ENCODE results near the gene EWSR1.

The EWSR1 gene

DNA sequence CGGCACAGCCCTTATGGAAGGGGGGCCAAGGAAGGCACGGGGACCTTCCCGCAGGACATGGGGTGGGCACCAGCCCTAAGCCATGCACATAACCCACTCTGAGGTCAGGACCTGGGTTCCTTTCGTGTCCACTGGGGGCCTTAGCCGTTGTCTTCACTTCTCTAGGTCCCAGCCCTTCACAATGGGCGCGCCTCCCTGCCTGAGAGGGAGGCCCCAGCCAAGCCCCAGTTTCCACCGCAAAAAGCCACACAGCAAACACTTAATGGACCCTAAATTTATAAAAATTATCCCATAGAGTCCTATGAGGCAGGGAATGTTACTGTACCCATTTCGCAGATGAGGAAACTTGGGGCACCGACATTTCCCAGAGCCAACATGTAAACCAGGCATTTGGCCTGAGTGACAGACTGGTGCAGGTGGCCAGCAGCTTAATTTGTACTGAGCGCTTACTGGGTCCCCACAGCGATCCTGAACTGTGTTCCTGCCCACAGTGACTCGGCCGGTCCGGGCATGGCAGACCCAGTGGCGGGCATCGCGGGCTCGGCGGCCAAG, 39.6 kb downstream of the EWSR1 start:
- no peak for DNase-seq

GRCh38 chr22:29308148-29308790, 40.2 kb downstream of the EWSR1 start:
- DNase-seq = no peak

GRCh38 chr22:29308791-29309262, 40.8 kb downstream of the EWSR1 start:
- peak; percentile 30 for DNase-seq

DNA sequence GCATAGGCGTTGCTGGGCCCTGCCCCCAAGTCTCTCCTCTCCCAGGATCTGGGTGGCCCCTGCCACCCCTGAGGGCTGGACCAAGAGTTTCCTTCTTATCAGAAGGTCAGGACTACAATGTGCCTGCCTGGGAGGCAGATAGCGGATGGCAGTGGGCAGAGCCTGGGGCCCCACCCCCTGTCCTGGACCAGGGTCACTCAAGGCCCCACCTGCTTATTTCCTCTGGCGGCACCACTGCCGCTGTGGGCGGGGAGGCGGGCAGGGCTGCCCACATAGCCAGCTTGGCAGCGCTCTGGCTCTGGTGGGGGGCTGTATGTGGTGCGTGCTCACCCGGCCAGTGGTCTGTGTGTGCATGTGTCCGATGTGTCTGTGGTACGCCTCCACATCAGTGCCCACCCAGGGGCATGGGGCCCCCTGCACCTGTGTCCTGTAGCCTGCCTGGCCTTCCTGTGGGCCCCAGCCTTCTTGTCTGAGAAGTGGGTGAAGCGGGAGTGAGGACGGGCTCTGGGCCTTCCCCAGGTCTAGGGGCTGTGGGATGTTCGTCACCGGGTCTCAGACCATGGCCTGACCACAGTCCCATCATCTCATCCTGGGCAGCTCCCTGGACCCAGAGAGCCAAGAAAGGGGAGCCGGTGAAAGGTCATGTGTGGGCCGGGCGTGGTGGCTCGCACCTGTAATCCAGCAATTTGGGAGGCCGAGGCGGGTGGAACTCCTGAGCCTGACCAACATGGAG, 41.4 kb downstream of the EWSR1 start:
- DNase-seq = no peak

DNA sequence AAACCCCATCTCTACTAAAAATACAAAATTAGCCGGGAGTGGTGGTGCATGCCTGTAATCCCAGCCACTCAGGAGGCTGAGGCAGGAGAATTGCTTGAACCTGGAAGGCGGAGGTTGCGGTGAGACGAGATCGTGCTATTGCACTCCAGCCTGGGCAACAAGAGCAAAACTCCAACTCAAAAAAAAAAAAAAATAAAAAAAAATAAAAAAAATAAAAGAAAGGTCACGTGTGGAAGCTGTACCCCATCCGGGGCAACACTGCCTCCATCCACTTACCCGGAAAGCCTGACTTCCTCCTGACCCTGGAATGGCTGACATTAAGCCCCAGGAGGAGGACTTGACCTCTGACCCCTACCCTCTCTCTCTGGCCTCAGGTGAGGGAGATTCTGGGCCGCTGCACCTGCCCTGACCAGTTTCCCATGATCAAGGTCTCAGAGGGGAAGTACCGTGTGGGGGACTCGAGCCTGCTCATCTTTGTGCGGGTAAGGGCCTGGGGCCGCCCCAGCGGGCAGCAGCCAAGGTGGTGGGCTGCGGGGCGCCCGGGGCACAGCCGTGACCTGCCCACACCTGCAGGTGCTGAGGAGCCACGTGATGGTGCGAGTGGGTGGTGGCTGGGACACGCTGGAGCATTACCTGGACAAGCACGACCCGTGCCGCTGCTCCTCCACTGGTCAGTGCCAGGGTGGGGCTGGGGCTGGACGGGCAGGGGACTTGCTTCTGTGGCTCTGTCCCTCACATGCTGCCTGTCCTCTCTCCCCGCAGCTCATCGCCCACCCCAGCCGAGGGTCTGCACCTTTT, 42.2 kb downstream of the EWSR1 start:
- no peak for DNase-seq

GRCh38 chr22:29310863-29311339, 42.8 kb downstream of the EWSR1 start:
- peak; percentile 61 for DNase-seq

DNA sequence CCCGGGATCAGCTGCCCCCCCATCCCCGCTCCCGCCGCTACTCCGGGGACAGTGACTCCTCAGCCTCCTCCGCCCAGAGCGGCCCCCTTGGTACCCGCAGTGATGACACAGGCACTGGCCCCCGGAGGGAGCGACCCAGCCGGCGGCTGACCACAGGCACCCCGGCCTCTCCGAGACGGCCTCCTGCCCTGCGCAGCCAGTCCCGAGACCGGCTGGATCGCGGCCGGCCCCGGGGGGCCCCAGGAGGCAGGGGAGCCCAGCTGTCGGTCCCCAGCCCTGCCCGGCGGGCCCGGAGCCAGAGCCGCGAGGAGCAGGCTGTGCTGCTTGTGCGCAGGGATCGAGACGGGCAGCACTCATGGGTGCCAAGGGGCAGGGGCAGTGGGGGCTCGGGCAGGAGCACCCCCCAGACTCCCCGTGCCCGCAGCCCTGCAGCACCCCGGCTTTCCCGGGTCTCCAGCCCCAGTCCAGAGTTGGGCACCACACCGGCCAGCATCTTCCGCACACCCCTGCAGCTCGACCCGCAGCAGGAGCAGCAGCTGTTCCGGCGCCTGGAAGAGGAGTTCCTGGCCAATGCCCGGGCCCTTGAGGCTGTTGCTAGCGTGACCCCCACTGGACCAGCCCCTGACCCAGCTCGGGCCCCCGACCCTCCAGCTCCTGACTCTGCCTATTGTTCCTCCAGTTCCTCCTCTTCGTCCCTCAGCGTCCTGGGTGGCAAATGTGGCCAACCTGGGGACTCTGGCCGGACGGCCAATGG, 43.6 kb downstream of the EWSR1 start:
- DNase-seq = no peak

DNA sequence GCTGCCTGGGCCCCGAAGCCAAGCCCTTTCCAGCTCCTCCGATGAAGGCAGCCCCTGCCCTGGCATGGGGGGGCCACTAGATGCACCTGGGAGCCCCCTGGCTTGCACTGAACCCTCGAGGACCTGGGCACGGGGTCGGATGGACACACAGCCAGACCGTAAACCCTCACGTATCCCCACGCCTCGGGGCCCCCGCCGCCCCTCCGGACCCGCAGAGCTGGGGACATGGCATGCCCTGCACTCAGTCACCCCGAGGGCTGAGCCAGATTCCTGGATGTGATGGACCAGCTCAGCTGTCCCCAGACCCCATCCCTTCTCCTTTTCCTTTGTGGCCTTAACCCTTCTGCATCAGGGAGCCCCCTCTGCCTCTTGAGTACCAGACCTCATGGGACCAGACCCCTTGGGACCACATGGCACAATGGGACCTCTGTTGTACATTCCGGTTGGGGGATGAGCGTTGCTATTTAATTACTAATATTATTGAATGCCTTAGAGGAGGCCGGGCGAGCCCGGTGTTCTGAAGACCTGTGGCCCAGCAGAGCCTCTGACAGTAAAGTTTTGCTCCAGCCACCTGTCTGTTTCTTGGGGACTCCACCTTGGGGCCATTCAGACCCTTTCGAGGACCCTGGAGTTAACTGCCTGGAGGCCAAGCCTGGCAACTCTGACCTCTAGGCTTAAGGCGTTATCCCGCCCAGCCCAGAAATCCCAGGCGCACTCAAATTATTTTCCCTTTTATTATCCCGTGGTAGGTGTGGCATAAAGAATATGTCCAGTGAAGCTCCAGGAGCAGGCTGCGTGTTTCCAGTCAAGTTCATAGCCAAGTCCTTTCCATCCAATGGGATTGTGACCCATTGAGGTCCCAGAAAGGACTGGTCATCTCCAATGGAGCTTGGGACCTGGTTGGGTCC, 44.4 kb downstream of the EWSR1 start:
- DNase-seq = no peak

DNA sequence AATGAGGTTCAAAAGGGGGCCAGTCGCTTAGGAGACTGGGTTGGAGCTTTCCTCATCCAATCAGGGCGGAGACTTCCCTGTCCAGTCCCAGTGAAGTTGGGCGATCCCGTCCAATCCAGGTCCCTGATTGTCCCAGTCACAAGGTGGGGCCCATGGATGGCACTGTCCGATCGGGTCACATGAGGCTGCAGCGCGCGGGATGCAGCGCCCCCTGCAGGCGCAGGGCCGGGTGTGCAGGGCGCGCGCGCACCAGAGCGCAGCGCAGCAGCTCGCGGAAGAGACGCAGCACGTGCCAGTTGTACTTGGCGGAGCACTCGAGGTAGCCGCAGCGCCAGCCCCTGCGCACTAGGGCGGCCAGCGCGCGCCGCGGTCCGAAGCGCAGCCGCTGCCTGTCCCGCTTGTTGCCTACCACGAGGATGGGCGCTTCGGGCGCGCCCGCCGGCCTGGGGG, 45.1 kb downstream of the EWSR1 start:
- DNase-seq = peak; percentile 16

GRCh38 chr22:29313576-29314466, 45.8 kb downstream of the EWSR1 start:
- DNase-seq = no peak

GRCh38 chr22:29314537-29315285, 46.6 kb downstream of the EWSR1 start:
- DNase-seq = no peak

- no peak for DNase-seq
Observed at GRCh38 chr22:29315286-29316140, 47.4 kb downstream of the EWSR1 start, which contains the start of gene RASL10A. TSS of gene RASL10A (minus strand) at chr22:29315697. CDS start at chr22:29315246, 451 bp downstream.

DNA sequence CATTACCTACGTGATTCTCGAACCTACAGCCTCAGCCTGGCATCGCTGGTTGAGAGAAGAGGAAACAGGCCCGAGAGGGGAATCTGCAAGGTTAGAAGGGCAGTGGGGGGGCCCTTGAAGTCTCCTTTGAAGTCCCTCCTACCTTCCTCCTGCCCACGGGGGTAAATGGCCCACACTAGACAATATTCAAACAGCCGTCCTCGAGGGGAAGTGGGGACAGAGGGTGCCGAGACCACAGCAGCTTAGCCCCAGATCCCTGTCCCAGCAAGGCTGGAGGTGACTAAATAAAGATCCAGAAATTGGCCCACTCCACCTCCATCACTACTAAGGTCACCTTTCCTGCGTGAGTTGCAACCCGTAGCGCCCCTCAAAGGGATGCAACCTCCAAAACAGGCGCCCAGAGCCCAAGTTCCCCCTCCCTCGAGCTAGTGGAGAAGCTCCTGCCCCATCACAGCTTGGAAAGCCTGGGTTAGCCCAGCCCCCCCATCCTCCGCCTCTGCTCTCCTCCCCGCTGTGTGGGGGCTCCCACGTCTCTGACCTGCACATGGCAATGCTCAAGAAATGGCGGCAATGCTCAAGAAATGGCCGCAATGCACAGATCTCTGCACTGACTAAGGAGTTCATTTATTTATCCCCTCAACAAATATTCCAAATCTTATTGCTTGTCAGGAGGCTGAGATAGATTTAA, 48.2 kb downstream of the EWSR1 start:
- no peak for DNase-seq

DNA sequence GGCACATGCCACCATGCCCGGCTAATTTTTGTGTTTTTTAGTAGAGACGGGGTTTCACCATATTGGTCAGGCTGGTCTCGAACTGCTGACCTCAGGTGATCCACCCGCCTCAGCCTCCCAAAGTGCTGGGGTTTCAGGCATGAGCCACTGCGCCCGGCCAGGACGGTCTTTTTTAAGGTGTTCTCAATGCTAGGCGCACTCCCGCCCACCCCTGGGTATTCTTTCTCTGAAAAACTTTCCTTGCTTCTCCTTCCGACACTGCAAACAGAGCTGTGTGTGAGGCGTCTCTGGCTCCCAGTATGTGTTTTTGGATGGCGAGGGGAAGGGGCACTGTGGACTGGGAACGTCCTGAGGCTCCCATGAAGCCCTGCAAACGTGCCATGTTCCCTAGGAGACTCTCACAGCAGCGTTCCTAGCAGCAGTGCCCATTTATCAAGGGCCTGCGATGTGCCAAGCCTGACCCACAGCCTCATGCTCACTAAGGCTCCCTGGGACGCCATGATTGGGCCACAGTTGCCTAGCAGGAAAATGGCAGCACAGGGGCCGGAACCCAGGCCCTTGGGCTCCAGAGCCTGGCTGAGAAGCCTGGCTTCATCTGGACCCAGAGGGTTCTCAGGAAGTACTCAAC, 49.9 kb downstream of the EWSR1 start:
- no peak for DNase-seq

DNA sequence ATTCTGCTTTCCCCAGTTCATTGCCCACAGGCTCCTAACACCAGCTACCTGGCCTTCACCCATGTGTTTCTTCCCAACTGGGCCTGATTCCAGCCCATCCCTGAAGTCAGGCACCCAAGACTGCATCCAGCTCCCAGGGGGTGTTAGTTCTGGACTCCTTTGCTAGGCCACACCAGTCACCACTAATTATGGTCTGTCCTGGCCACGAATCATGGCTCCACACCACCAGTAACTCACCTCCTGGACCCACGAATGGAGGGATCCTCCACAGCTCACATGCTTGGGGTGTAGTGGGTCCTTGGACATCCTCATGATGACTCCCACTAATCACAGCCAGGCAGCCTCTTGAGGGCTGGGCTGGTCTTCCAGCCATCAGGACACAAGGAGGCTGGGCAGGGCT, 51.0 kb downstream of the EWSR1 start:
- no peak for DNase-seq

- no peak for DNase-seq
Observed at GRCh38 chr22:29320546-29320945, 52.5 kb downstream of the EWSR1 start.

- DNase-seq = no peak
Observed at GRCh38 chr22:29323641-29324040, 55.6 kb downstream of the EWSR1 start.

All from CD4-positive, alpha-beta T cell treated with Interleukin-21 for 1 hour (primary cell).